ENCODE measurements around the gene C1orf210. TPM values are rescaled to one million over a fixed set of nuclear protein-coding genes. Genes with fewer than 3 reads are reported as not detected.
A peak's percentile ranks its signal among the peaks of the same experiment; 100 is the strongest.

C1orf210 gene
- polyA plus RNA-seq, 3 donors: 0.05 TPM; not detected in 2

GRCh38 chr1:43321331-43321891 is 36.0 kb upstream of the C1orf210 start:
- TF ChIP-seq CTCF (IDR thresholded peaks at IDR 0.05): no peak
- peaks cover 0 to 14% (median 8%) of the 10 kb centered on the region in 7 donors for H3K9me3 Mint-ChIP-seq
- no peaks in the 10 kb centered on the region for H3K36me3 Mint-ChIP-seq
- intact Hi-C loops (cut with micrococcal nuclease): no loop called here
- no peak overlapping the region for H2AFZ ChIP-seq (ENCODE audit: insufficient read depth, low read depth, low read length, poor library complexity, severe bottlenecking)
- no peaks in the 10 kb centered on the region for H3K9me3 ChIP-seq (replicated peaks in 1 of 2; ENCODE audit: control insufficient read depth in 1 of 2, insufficient read depth in 1 of 2, low read length in 2 of 2)
- no peak overlapping the region for H3K4me2 ChIP-seq (replicated peaks; ENCODE audit: extremely low read depth, low read length, poor library complexity, severe bottlenecking)
- H3K27me3 ChIP-seq (ENCODE audit: control insufficient read depth in 2 of 2, insufficient read depth in 2 of 2, low read length in 2 of 2): no peaks in the 10 kb centered on the region
- H3K4me1 ChIP-seq (ENCODE audit: control insufficient read depth in 1 of 2, insufficient read depth in 2 of 2, low read length in 2 of 2): peaks cover 0 to under 1% of the 10 kb centered on the region in 2 donors
- WGBS (ENCODE audit: insufficient coverage): 96% methylated on average over 7 of the region's 16 CpGs
- no peak overlapping the region for H3K4me3 ChIP-seq (replicated peaks in 1 of 3; ENCODE audit: low read depth in 2 of 3, low read length in 3 of 3)
- no peaks in the 10 kb centered on the region for H3K79me2 ChIP-seq (ENCODE audit: insufficient read depth, low read length)
- peaks cover 4% of the 10 kb centered on the region for H3K4me1 Mint-ChIP-seq
- no peak overlapping the region for H3K27ac Mint-ChIP-seq
- no peak for DNase-seq
- peaks cover 0 to 5% (median 4%) of the 10 kb centered on the region in 3 donors for H3K27me3 Mint-ChIP-seq (ENCODE audit: low read depth in 3 of 3)
- no peak overlapping the region for H3K9ac ChIP-seq (ENCODE audit: insufficient read depth, low read length, poor library complexity, severe bottlenecking)
- no peak overlapping the region for H3K4me3 Mint-ChIP-seq
- no peaks in the 10 kb centered on the region for H3K36me3 ChIP-seq (replicated peaks in 1 of 2; ENCODE audit: control insufficient read depth in 1 of 2, insufficient read depth in 2 of 2, low read length in 2 of 2)
- no peak overlapping the region for H3K27ac ChIP-seq (ENCODE audit: low read depth in 1 of 2, low read length in 2 of 2)
- no peaks in the 10 kb centered on the region for H4K20me1 ChIP-seq (ENCODE audit: insufficient read depth, low read length)

GRCh38 chr1:43319766-43320165 is 34.4 kb upstream of the C1orf210 start:
- no peak for TF ChIP-seq CTCF (IDR thresholded peaks at IDR 0.05)
- H3K9me3 ChIP-seq (replicated peaks in 1 of 2; ENCODE audit: control insufficient read depth in 1 of 2, insufficient read depth in 1 of 2, low read length in 2 of 2): no peaks in the 10 kb centered on the region
- H3K9me3 Mint-ChIP-seq: peaks cover 0 to 2% (median 2%) of the 10 kb centered on the region in 7 donors
- H3K4me3 Mint-ChIP-seq: no peak overlapping the region
- H2AFZ ChIP-seq (ENCODE audit: insufficient read depth, low read depth, low read length, poor library complexity, severe bottlenecking): no peak overlapping the region
- intact Hi-C loops (cut with micrococcal nuclease): no loop called here
- no peaks in the 10 kb centered on the region for H3K36me3 Mint-ChIP-seq
- no peak for DNase-seq
- peaks cover 10% of the 10 kb centered on the region for H3K4me1 Mint-ChIP-seq
- no peak overlapping the region for H3K9ac ChIP-seq (ENCODE audit: insufficient read depth, low read length, poor library complexity, severe bottlenecking)
- H3K27me3 ChIP-seq (ENCODE audit: control insufficient read depth in 2 of 2, insufficient read depth in 2 of 2, low read length in 2 of 2): no peaks in the 10 kb centered on the region
- H3K4me2 ChIP-seq (replicated peaks; ENCODE audit: extremely low read depth, low read length, poor library complexity, severe bottlenecking): no peak overlapping the region
- peak overlapping the region in 1 of 7 donors; percentile 19 for H3K27ac Mint-ChIP-seq
- no peaks in the 10 kb centered on the region for H3K79me2 ChIP-seq (ENCODE audit: insufficient read depth, low read length)
- H3K4me3 ChIP-seq (replicated peaks in 1 of 3; ENCODE audit: low read depth in 2 of 3, low read length in 3 of 3): no peak overlapping the region
- no CpG with 5 or more reads among the region's 3 CpGs for WGBS (ENCODE audit: insufficient coverage)
- H4K20me1 ChIP-seq (ENCODE audit: insufficient read depth, low read length): no peaks in the 10 kb centered on the region
- H3K27me3 Mint-ChIP-seq (ENCODE audit: low read depth in 3 of 3): peaks cover 0 to 4% (median 4%) of the 10 kb centered on the region in 3 donors
- H3K36me3 ChIP-seq (replicated peaks in 1 of 2; ENCODE audit: control insufficient read depth in 1 of 2, insufficient read depth in 2 of 2, low read length in 2 of 2): no peaks in the 10 kb centered on the region
- no peak overlapping the region for H3K27ac ChIP-seq (ENCODE audit: low read depth in 1 of 2, low read length in 2 of 2)
- H3K4me1 ChIP-seq (ENCODE audit: control insufficient read depth in 1 of 2, insufficient read depth in 2 of 2, low read length in 2 of 2): peaks cover 0 to 2% of the 10 kb centered on the region in 2 donors

All from CD14-positive monocyte (primary cell).